BLaER1 treated with 17β-estradiol and CSF1 and Interleukin-3, amounts not matched to agents 10 nM and 100 nM (cell line): ENCODE measurements around the gene ABLIM2.

Experiments
- H3K27ac ChIP-seq, 11 experiments: shearing (Covaris generic); formaldehyde crosslinking; 2 replicates each; pipeline ENCODE4 v1.8.1; 2022
- H3K27me3 ChIP-seq, 11 experiments: shearing (Covaris generic); formaldehyde crosslinking; 2 replicates each; pipeline ENCODE4 v1.8.1; 2022
- H3K36me3 ChIP-seq, 11 experiments: shearing (Covaris generic); formaldehyde crosslinking; 2 replicates each; pipeline ENCODE4 v1.8.1; 2022
- H3K4me1 ChIP-seq, 10 experiments: shearing (Covaris generic); formaldehyde crosslinking; 2 replicates each; pipeline ENCODE4 v1.8.1; 2022
- H3K4me2 ChIP-seq, 11 experiments: shearing (Covaris generic); formaldehyde crosslinking; 2 replicates each; pipeline ENCODE4 v1.8.1; 2022
- H3K4me3 ChIP-seq, 10 experiments: shearing (Covaris generic); formaldehyde crosslinking; 2 replicates each; pipeline ENCODE4 v1.8.1; 2022
- H3K9ac ChIP-seq, 11 experiments: shearing (Covaris generic); formaldehyde crosslinking; 2 replicates each; pipeline ENCODE4 v1.8.1; 2022
- H3K9me3 ChIP-seq, 11 experiments: shearing (Covaris generic); formaldehyde crosslinking; replicated peaks in 1 of 11; 2 replicates each; pipeline ENCODE4 v1.8.1; 2022
- H4K20me1 ChIP-seq, 11 experiments: shearing (Covaris generic); formaldehyde crosslinking; 2 replicates each; pipeline ENCODE4 v1.8.1; 2022
- Cebpa-rat ChIP-seq, 11 experiments: shearing (Covaris generic); IDR thresholded peaks; 2 replicates each; pipeline ENCODE4 v1.8.1; 2022

ABLIM2 gene

GRCh38 chr4:8112036-8112576, 46.5 kb downstream of the ABLIM2 start:
- H3K4me2 ChIP-seq = peak overlapping the region in 7 of 11 experiments; percentile 8 to 86 (median 67); a peak in 7 of 22 replicates
- H3K9ac ChIP-seq = no peak overlapping the region
- no peak overlapping the region for H3K27ac ChIP-seq
- H3K4me3 ChIP-seq = no peak overlapping the region
- peaks cover 9 to 94% (median 84%) of the 10 kb centered on the region in 10 experiments; a peak in 19 of 20 replicates for H3K4me1 ChIP-seq
- no peak for TF ChIP-seq Cebpa-rat (IDR thresholded peaks at IDR 0.05)
- H3K36me3 ChIP-seq = no peaks in the 10 kb centered on the region
- peaks cover 0 to under 1% (median 0%) of the 10 kb centered on the region in 11 experiments; a peak in 1 of 22 replicates for H3K9me3 ChIP-seq
- peaks cover 0 to 48% (median 17%) of the 10 kb centered on the region in 11 experiments; a peak in 15 of 22 replicates for H3K27me3 ChIP-seq
- peaks cover 0 to 27% (median 0%) of the 10 kb centered on the region in 11 experiments; a peak in 5 of 22 replicates for H4K20me1 ChIP-seq

- peaks cover 16 to 94% (median 84%) of the 10 kb centered on the region in 10 experiments; a peak in 19 of 20 replicates for H3K4me1 ChIP-seq
- H3K4me3 ChIP-seq = no peak overlapping the region
- no peaks in the 10 kb centered on the region for H3K9me3 ChIP-seq
- TF ChIP-seq Cebpa-rat (IDR thresholded peaks at IDR 0.05) = no peak
- no peak overlapping the region for H3K27ac ChIP-seq
- H3K4me2 ChIP-seq = peak overlapping the region in 8 of 11 experiments; percentile 66 to 88 (median 76); a peak in 14 of 22 replicates
- peaks cover 0 to 63% (median 27%) of the 10 kb centered on the region in 11 experiments; a peak in 17 of 22 replicates for H3K27me3 ChIP-seq
- H4K20me1 ChIP-seq = peaks cover 0 to 38% (median 0%) of the 10 kb centered on the region in 11 experiments; a peak in 5 of 22 replicates
- H3K9ac ChIP-seq = peak overlapping the region in 1 of 11 experiments; percentile 35; a peak in 1 of 22 replicates
- no peaks in the 10 kb centered on the region for H3K36me3 ChIP-seq
Observed at GRCh38 chr4:8110071-8110986, 48.3 kb downstream of the ABLIM2 start.

GRCh38 chr4:8109406-8110065, 49.1 kb downstream of the ABLIM2 start:
- H3K27ac ChIP-seq = no peak overlapping the region
- peaks cover 0 to 41% (median 0%) of the 10 kb centered on the region in 11 experiments; a peak in 5 of 22 replicates for H4K20me1 ChIP-seq
- peaks cover 0 to 71% (median 35%) of the 10 kb centered on the region in 11 experiments; a peak in 19 of 22 replicates for H3K27me3 ChIP-seq
- peaks cover 14 to 94% (median 84%) of the 10 kb centered on the region in 10 experiments; a peak in 19 of 20 replicates for H3K4me1 ChIP-seq
- H3K9me3 ChIP-seq = no peaks in the 10 kb centered on the region
- H3K9ac ChIP-seq = peak overlapping the region in 1 of 11 experiments; percentile 35; a peak in 1 of 22 replicates
- H3K4me2 ChIP-seq = peak overlapping the region in 9 of 11 experiments; percentile 48 to 88 (median 76); a peak in 17 of 22 replicates
- no peak for TF ChIP-seq Cebpa-rat (IDR thresholded peaks at IDR 0.05)
- H3K36me3 ChIP-seq = no peaks in the 10 kb centered on the region
- no peak overlapping the region for H3K4me3 ChIP-seq

- peak overlapping the region in 2 of 11 experiments; percentile 2 to 32; a peak in 1 of 22 replicates for H3K9ac ChIP-seq
- no peak for TF ChIP-seq Cebpa-rat (IDR thresholded peaks at IDR 0.05)
- H3K27me3 ChIP-seq = peaks cover 0 to 76% (median 41%) of the 10 kb centered on the region in 11 experiments; a peak in 19 of 22 replicates
- peaks cover 8 to 94% (median 83%) of the 10 kb centered on the region in 10 experiments; a peak in 19 of 20 replicates for H3K4me1 ChIP-seq
- peak overlapping the region in 9 of 11 experiments; percentile 48 to 88 (median 76); a peak in 19 of 22 replicates for H3K4me2 ChIP-seq
- H3K36me3 ChIP-seq = no peaks in the 10 kb centered on the region
- H3K4me3 ChIP-seq = no peak overlapping the region
- H4K20me1 ChIP-seq = peaks cover 0 to 44% (median 0%) of the 10 kb centered on the region in 11 experiments; a peak in 5 of 22 replicates
- no peak overlapping the region for H3K27ac ChIP-seq
- H3K9me3 ChIP-seq = no peaks in the 10 kb centered on the region
Observed at GRCh38 chr4:8108991-8109390, 49.6 kb downstream of the ABLIM2 start.

- Histone ChIP-seq H3K27me3 (peaks cover 0 to 81% (median 43%) of the 10 kb centered on the region in 11 experiments; a peak in 19 of 22 replicates), H3K4me2 (peak overlapping the region in 9 of 11 experiments; percentile 48 to 88 (median 76); a peak in 17 of 22 replicates), H3K4me1 (peaks cover 8 to 93% (median 77%) of the 10 kb centered on the region in 10 experiments; a peak in 19 of 20 replicates)
Observed at GRCh38 chr4:8108261-8108660, 50.4 kb downstream of the ABLIM2 start.

GRCh38 chr4:8107146-8107657, 51.4 kb downstream of the ABLIM2 start:
- peak overlapping the region in 1 of 11 experiments; percentile 14; a peak in 1 of 22 replicates for H3K9ac ChIP-seq
- TF ChIP-seq Cebpa-rat (IDR thresholded peaks at IDR 0.05) = no peak
- no peak overlapping the region for H3K27ac ChIP-seq
- H4K20me1 ChIP-seq = peaks cover 0 to 52% (median 0%) of the 10 kb centered on the region in 11 experiments; a peak in 5 of 22 replicates
- H3K4me2 ChIP-seq = peak overlapping the region in 8 of 11 experiments; percentile 65 to 88 (median 76); a peak in 15 of 22 replicates
- H3K36me3 ChIP-seq = no peaks in the 10 kb centered on the region
- H3K4me1 ChIP-seq = peaks cover 8 to 84% (median 67%) of the 10 kb centered on the region in 10 experiments; a peak in 19 of 20 replicates
- peaks cover 0 to 80% (median 35%) of the 10 kb centered on the region in 11 experiments; a peak in 19 of 22 replicates for H3K27me3 ChIP-seq
- H3K4me3 ChIP-seq = no peak overlapping the region
- no peaks in the 10 kb centered on the region for H3K9me3 ChIP-seq

More at GRCh38 chr4:8108261-8108660, 50.4 kb downstream of the ABLIM2 start:
- no peak for TF ChIP-seq Cebpa-rat (IDR thresholded peaks at IDR 0.05)
- H3K9me3 ChIP-seq = no peaks in the 10 kb centered on the region
- no peaks in the 10 kb centered on the region for H3K36me3 ChIP-seq
- H3K27ac ChIP-seq = no peak overlapping the region
- H4K20me1 ChIP-seq = peaks cover 0 to 52% (median 0%) of the 10 kb centered on the region in 11 experiments; a peak in 5 of 22 replicates
- H3K4me3 ChIP-seq = no peak overlapping the region
- H3K9ac ChIP-seq = no peak overlapping the region

GRCh38 chr4:8106451-8107025, 52.1 kb downstream of the ABLIM2 start:
- H3K27me3 ChIP-seq = peaks cover 0 to 74% (median 31%) of the 10 kb centered on the region in 11 experiments; a peak in 19 of 22 replicates
- H3K36me3 ChIP-seq = no peaks in the 10 kb centered on the region
- peak overlapping the region in 9 of 11 experiments; percentile 18 to 88 (median 76); a peak in 17 of 22 replicates for H3K4me2 ChIP-seq
- H4K20me1 ChIP-seq = peaks cover 0 to 52% (median 0%) of the 10 kb centered on the region in 11 experiments; a peak in 5 of 22 replicates
- H3K9ac ChIP-seq = peak overlapping the region in 1 of 11 experiments; percentile 14; a peak in 1 of 22 replicates
- TF ChIP-seq Cebpa-rat (IDR thresholded peaks at IDR 0.05) = no peak
- peaks cover 8 to 81% (median 62%) of the 10 kb centered on the region in 10 experiments; a peak in 19 of 20 replicates for H3K4me1 ChIP-seq
- no peaks in the 10 kb centered on the region for H3K9me3 ChIP-seq
- H3K4me3 ChIP-seq = no peak overlapping the region
- H3K27ac ChIP-seq = no peak overlapping the region
